HG03457 (cell line): ENCODE data around the gene GALNT2.

ENCODE experiments used
- ATAC-seq: cut with Tn5 transposase; IDR thresholded peaks from one replicate; pipeline ENCODE4 v1.9.1; 2021; ENCODE audit warnings: moderate number of reproducible peaks; ENCODE audit not compliant: unreplicated experiment

GALNT2 gene

DNA sequence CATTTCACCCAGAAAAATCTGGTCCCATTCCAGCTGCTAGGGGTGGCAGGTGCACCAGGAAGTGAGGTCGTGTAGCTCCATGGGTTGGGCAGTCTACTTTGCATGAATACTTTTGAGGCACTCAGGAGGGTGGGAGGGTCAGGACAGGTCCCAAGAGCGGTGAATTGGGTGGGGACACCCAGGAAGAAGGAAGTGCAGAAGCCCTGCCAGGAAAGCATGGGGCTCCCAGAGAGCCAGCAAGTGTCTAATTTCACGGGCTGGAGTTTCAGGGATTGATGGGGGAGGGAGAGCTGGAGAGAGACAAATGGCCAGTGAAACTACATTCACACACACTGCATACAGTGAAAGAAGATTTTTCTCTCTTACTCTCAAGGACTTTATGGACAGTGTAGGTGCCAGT lies 137.8 kb downstream of the GALNT2 start:
- no peak for ATAC-seq

DNA sequence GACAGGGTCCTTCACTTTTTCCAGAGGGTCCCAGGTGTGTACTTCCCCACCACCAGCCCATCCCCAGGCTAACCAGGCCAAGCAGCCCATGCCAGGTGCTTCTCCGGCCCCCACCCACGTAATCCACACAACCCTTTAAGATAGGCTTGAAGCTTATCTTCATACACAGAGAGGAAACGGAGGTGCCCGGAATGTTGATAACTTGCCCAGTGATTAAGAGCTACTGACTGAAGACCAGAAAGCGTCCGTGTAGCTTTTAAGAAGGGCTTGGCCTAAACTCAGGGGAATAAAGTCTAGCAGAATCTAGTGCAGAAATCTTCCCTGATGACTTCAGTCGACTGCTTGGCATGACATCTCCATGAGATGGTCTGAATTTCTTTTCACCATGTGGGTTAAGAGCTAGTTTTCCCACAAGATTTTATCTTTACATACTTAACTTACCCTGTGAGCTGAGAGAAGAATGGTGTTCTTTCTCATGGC lies 138.7 kb downstream of the GALNT2 start:
- ATAC-seq = no peak

DNA sequence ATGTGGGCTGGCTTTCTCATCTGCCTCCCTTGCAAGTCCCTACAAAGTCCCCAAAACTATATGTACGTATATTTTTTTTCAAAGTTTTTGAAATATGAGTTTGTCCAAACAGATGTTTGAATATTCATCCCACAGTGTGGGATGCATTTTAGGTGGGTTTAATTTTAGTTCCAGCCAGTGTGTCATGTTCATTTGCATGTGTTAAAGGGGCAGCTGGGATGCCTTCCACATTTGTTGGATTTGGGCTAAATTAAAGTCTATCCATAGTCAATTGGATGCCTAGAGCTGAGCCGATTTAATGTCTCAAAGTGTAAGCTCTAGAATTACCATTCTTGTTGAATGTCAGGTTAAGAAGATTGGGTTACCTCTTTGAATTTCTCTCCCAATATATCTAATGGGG lies 139.2 kb downstream of the GALNT2 start:
- ATAC-seq = no peak

DNA sequence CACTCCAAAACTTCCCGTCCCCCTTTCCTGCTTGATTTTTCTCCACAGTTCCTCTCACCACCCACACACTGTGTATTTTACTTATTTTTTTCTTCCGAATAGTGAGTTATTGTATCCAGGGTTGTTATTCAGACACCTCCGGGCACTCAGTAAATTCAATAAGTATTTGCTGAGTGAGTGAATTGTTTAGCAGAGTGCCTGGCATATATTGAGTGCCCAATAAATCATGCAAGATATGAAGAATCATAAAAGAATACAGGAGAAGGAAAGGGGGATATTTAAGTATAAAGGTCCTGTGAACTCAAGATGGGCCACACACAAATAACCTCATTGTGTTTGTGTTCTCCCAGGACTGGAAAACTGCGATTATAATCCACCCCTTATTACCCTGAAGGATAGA lies 139.9 kb downstream of the GALNT2 start:
- ATAC-seq = no peak

DNA sequence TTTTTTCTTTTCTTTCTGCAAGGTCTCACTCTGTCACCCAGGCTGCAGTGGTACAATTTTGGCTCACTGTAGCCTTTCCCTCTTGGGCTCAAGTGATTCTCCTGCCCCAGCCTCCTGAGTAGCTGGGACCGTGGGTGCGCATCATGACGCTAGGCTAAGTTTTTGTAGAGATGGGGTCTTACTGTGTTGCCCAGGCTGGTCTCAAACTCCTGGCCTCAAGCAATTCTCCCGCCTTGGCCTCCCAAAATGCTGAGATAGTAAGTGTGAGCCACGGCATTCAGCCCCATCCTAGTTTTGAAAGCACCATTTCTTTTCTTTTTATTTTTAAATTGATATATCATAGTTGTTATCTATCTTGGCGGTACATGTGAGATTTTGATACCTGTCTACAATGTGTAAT lies 140.6 kb downstream of the GALNT2 start:
- no peak for ATAC-seq

DNA sequence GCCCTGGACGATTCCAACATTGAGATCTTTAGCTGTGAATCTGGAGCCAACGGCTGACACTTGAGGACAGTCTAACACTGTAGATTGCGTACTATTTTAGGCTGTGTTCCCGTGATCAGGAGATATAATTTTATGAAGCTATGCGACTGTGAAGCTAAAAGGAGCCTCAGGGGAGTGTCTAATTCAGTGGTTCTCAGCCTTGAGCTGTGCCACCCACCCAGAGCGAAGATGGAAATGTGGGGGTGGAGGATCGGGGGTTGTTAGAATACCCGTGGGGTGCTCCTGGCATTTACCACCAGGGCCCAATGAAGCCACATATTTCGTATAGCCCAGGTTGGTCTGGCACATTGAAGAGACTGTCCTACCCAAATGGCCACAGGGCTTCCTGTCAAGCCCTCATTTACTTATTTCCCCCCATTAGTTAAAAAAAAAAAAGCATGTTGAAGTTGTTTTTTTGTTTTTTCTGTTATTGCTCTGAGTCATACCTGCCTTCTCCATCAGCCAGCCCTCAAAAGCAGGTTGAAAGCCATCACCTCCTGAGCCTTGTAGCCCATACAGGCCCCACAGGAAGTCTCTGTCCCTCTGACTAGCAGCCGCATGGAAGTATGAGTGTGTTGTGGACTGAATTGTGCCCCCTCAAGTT lies 141.7 kb downstream of the GALNT2 start:
- peak; percentile 54 for ATAC-seq

DNA sequence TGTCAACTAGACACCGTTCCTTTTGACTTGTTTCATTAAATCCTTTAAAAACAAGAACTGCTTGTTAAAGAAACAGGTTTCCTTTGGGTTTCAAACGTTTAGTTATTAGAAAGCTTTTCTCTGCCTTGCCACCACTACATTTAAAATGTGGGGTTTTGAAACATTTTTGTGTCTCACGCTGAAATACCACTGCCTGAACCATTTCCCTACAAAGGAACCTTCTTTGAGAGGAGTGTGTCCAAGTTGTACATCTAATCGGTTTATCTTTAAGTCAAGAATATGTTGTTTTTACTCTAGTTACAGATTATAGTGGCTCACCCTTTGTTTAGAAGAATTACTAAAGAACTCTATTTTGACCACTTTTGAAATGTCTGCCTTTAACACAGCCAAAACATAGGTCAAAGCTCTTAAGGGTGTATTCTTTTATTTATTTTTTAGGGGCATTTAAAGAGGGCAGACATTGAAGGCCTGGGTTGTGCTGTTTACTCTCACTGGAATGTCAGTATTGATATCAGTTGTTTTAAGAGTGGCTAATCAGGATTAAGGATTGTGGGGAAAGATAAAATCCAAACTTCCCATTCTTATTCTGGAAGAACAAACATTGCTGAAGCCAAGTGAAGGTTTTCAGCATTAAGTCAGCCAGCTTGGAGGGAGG lies 143.4 kb downstream of the GALNT2 start:
- no peak for ATAC-seq

DNA sequence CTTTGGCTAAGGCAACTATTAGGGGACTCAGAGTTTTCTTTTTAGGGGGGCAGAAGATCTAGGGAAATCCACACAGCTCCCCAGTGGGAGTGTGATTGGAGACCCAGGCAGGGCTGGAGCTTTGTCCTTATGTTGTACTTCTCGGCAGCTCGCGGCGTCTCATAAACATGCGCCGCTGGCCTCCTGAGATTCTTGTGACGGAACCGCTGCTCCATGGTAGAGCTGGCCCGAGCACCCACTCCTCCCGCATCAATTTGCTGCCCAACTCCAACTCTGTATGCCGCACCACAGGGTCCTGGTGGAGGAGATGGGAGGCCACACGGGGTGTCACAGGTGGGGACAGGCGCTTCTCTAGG lies 143.9 kb downstream of the GALNT2 start:
- ATAC-seq = no peak

DNA sequence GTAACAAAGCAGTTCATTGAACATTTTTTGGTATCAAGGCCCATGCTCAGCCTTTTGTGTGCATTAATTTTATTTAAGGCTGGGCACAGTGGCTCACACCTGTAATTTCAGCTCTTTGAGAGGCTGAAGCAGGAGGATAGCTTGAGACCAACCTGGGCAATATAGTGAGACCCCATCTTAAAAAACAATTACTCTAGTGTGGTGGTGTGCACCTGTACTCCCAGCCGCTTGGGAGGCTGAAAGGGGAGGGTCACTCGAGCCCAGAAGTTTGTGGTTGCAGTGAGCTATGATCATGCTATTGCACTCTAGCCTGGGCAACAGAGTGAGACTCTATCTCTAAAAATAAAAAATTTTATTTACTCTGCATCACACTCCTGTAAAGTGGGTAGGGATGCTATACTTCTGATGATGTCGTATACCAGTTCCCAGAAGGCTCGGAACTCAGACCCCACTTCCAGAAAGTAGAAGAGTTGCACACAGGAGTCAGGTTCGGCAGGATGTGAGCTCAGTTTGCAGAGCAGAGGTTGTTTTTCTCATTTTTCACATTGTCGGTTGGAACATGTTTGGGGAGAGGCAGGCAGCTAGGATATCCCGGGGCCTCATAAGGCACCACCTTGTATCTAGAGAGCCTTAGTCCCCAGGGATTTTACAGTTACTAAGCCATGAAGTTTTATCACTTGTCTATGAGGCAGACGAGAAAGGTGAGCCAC lies 144.6 kb downstream of the GALNT2 start:
- no peak for ATAC-seq

DNA sequence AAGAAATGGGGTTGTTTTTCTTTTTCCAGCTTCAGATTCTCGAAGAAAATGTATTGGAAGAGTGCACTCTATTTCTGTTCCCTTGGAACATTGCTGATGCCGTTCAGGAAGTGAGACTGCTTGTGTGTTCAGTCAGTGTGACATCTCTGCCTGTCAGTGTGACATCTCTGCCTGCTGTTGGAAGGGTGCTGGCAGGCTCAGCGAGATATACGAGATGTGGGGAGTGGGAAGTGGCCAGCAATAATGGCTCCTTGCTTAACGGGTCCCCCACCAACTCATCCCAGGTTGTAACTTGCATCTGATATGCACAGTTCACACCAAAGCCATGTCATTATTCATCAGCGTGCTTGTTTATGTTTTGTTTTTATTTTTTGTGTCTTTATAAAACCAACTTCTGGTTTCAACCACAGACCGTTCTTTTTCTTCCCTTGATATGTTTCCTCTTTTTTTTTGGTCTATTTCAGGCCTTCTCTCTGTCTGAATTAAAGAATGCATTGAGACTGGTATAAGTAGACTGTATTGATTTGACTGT lies 145.4 kb downstream of the GALNT2 start:
- ATAC-seq = no peak

DNA sequence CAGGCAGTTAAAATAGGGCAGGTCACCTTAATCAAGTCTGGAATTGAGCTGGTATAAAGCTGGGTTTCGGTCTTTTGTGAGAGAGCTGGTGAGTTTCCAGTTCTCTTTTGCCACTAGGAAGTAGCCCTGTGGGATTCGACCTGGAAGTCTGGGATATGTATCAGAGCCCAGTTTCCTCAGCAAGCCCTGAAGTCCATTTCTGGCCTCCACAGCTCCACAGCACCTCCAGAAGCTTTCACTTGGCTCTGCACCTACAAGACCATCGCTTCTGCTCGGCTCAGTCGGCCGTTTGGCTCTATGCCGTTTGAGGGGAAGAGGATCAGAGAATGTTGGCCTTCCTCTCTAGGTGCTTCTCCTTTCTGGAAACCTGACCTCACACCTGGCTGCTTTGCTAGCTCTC lies 148.0 kb downstream of the GALNT2 start:
- ATAC-seq = no peak

DNA sequence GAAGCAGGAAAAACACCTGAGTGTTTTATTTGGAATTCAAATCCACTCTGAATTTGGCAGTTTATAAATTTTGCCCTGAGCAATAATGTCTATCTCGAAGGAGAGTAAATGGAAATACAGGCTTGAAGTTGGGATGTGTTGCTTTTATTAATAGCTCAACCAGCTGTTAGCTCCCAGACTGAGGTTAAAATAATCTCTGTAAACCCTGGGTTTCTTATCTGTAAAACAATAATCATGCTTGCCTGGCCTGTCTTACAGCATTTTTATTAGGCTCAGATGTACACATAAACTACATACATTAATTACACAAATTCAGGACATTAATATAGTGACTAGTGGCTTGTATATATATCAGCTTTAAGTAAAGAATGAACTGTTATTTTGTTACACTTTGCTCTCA lies 148.5 kb downstream of the GALNT2 start:
- no peak for ATAC-seq

DNA sequence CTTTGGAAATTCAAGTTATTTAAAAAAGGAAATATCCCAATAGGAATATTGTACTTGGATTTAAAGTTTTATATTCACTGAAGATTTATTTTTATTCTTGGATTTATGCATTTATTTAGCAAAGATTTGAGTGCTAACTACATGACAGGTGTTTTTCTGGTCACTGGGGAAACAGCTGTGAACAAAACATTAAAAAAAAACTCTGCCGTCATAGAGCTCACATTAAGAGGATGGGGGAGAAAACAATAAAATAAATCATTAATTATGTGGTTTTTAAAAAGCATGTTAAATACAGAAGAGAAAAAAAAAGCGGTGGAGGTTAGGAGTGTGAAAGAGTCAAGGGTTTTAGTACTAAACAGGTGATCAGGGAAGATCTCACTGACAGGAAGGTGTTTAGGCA lies 149.9 kb downstream of the GALNT2 start:
- no peak for ATAC-seq

DNA sequence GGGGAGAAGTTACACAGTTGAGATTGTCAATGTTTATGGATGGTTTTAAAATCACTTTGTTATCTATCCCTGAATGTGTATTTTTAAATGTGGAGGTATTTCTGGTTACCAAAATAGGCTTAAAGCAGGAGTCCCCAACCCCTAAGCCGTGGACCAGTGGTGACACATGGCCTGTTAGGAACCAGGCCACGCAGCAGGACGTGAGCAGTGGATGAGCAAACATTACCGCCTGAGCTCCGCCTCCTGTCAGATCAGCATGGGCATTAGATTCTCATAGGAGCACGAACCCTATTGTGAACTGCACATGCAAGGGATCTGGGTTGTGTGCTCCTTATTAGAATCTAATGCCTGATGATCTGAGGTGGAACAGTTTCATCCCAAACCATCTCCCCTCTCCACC lies 151.6 kb downstream of the GALNT2 start:
- ATAC-seq = no peak

DNA sequence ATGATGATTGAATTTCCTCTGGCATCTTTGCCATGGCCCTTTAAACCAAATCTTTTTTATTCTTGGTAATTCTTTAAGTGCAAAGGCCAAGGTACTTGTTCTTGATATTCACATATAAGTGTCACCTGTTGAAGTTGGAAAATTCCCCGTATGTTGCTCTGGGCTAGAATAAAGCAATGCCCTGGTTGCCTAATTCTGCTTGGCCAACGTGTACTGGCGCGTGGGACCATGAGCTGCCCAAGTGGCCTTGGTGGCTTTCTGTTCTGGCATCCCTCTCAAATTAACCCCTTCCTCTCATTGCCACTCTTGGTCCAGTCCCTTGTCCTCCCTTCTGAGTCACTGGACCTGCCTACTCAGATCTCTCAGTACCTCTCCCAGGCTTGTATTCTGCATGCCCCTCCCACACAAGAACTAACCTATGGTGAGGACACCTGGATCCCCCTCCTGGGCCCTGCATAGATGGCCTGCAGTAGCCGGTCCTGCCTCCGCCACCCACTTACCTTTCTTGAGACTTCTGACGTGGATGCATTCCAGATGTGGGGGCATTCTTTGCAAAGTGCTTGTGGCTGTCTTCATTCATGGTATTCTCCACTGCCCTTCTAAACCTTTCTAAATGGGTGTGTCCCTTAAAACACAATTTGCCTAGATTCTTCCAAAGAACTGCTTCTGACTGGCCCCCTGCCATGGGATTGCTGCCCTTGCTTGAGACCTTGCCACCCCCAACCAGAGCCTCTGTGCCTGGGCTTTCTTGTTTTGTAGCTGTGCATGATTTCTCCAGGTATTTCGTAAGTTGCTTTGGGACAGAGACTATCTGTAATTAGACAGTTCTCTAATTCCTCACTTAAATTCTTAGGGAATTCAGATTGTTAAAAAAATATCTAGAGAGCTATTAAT lies 152.4 kb downstream of the GALNT2 start:
- no peak for ATAC-seq

DNA sequence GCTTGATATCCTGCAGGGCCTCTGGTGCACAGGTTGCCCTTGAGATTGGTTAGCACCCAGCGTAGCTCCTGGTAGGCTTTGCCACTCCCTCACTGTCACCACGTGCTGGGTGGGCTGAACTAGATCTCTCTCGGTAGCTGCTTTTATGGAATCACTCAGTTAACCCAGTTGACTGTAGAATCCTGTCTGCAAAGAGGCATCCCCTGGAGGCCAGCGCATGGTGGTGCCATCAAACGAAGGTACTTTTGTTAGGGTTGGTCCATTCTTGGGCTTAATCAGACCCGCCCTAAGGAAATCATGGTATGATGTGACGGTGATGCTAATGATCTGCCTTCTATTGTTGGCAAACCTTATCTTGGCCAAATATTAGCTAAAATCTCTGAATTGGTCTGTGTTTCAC lies 153.4 kb downstream of the GALNT2 start:
- no peak for ATAC-seq

DNA sequence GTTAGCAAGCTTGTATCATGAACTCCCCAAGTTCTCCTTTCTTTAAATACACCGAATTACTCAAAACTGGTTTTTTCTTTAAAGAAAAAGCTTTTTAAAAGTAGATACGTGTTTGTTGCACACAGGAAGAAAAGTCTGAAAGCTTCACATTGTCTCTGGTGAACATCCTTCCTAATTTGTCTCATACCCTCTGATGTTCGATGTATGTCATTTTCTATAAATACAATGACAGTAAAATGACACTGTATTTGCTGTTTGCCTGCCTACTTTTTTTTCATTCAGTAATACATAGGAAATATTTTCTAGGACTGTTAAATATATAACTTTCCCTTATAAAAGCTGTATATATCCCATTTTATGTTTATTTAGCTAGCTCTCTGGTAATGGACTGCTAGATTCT lies 153.9 kb downstream of the GALNT2 start:
- no peak for ATAC-seq

DNA sequence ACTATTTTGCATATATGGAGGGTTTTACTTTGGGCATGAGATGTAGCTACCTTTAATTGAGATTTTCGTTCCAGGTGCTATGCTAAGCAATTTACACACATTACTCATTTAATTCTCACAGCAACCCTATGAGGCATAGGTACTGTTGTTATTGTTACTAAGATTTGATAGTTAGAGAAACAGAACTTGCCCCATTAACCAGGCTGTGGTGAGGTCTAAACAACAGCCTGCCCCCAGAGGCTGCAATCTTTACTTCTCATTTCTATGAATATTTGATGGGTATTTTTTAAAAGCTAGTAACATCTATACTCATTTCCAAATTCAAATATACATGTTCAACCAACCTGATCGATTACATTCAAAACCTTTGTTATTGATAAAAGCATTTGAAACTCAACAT lies 155.6 kb downstream of the GALNT2 start:
- no peak for ATAC-seq

DNA sequence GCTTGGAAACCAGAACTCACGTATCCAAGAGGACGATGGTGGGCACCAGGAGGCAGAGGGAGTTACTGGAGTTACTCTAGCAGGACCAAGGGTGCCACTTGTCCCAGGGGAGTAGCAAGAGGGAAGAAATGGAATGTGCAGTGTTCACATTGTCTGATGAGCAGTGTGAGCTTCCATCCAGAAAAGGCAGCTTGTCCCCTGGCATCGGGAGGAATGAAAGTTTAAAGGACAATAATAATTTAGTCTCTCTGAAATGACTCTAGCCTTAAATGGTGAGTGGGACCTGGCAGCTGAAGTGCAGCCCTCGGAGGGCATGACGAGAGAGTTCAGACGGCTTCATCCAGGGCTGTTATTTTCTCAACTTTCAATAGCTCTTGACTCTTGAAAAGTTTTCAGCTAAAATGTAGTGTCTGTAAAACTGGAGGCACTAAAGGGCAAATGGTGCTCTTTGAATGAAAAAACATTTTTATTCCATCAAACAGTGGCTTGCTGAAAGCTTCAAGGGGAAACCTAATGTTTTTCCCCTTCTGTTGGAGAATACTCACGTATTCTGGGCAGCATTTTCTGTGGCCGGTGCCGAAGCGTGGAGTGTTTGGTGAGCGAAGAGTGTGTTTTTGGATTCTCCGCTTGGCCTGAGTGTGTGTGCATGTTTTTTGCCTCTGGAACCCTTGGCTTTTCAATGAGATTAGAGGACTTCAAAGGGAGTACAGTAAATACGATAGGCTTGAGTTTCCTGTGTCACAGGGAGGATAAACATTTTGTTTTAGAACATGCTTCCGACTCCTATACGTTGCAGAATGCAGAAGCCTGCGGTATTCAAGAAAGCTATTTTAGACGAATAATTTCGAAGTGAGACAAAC lies 157.3 kb downstream of the GALNT2 start:
- no peak for ATAC-seq
